Measurements from ENCODE around the gene CTPS1.

Gene CTPS1

GRCh38 chr1:41017141-41018017 lies 37.9 kb downstream of the CTPS1 start:
- Histone ChIP-seq H3K27me3 (ENCODE audit: control insufficient read depth in 1 of 2, insufficient read depth in 2 of 2, low read length in 2 of 2) (no peaks in the 10 kb centered on the region), H3K9me3 (ENCODE audit: low read length) (no peaks in the 10 kb centered on the region), H3K27ac (ENCODE audit: low read depth, low read length) (no peak overlapping the region), H3K36me3 (ENCODE audit: insufficient read depth, low read length) (peaks cover 25% of the 10 kb centered on the region), H3K9ac (ENCODE audit: low read length) (no peak overlapping the region), H3K4me1 (ENCODE audit: insufficient read depth, low read length) (peaks cover 16% of the 10 kb centered on the region), H3K4me3 (ENCODE audit: low read depth in 1 of 2, low read length in 2 of 2) (no peak overlapping the region)

- no peaks in the 10 kb centered on the region for H3K9me3 ChIP-seq (ENCODE audit: low read length)
- no peak overlapping the region for H3K9ac ChIP-seq (ENCODE audit: low read length)
- H3K36me3 ChIP-seq (ENCODE audit: insufficient read depth, low read length): peaks cover 21% of the 10 kb centered on the region
Measured at GRCh38 chr1:41018018-41018410, 38.5 kb downstream of the CTPS1 start.

GRCh38 chr1:41019353-41019745 lies 39.9 kb downstream of the CTPS1 start:
- no peak overlapping the region for H3K4me3 ChIP-seq (ENCODE audit: low read depth in 1 of 2, low read length in 2 of 2)
- peaks cover 13% of the 10 kb centered on the region for H3K36me3 ChIP-seq (ENCODE audit: insufficient read depth, low read length)
- no peaks in the 10 kb centered on the region for H3K9me3 ChIP-seq (ENCODE audit: low read length)
- no peaks in the 10 kb centered on the region for H3K27me3 ChIP-seq (ENCODE audit: control insufficient read depth in 1 of 2, insufficient read depth in 2 of 2, low read length in 2 of 2)
- H3K27ac ChIP-seq (ENCODE audit: low read depth, low read length): no peak overlapping the region
- peaks cover 12% of the 10 kb centered on the region for H3K4me1 ChIP-seq (ENCODE audit: insufficient read depth, low read length)
- H3K9ac ChIP-seq (ENCODE audit: low read length): no peak overlapping the region

More at GRCh38 chr1:41018018-41018410, 38.5 kb downstream of the CTPS1 start:
- Histone ChIP-seq H3K27me3 (ENCODE audit: control insufficient read depth in 1 of 2, insufficient read depth in 2 of 2, low read length in 2 of 2) (no peaks in the 10 kb centered on the region), H3K4me1 (ENCODE audit: insufficient read depth, low read length) (peaks cover 16% of the 10 kb centered on the region), H3K4me3 (ENCODE audit: low read depth in 1 of 2, low read length in 2 of 2) (no peak overlapping the region), H3K27ac (ENCODE audit: low read depth, low read length) (no peak overlapping the region)

- H3K36me3 ChIP-seq (ENCODE audit: insufficient read depth, low read length): peaks cover 12% of the 10 kb centered on the region
- no peak overlapping the region for H3K9ac ChIP-seq (ENCODE audit: low read length)
- H3K27me3 ChIP-seq (ENCODE audit: control insufficient read depth in 1 of 2, insufficient read depth in 2 of 2, low read length in 2 of 2): no peaks in the 10 kb centered on the region
- H3K27ac ChIP-seq (ENCODE audit: low read depth, low read length): no peak overlapping the region
- no peaks in the 10 kb centered on the region for H3K9me3 ChIP-seq (ENCODE audit: low read length)
- no peak overlapping the region for H3K4me3 ChIP-seq (ENCODE audit: low read depth in 1 of 2, low read length in 2 of 2)
- peaks cover 6% of the 10 kb centered on the region for H3K4me1 ChIP-seq (ENCODE audit: insufficient read depth, low read length)
Measured at GRCh38 chr1:41020109-41020576, 40.6 kb downstream of the CTPS1 start.

GRCh38 chr1:41020654-41021053 lies 41.2 kb downstream of the CTPS1 start:
- Histone ChIP-seq H3K9ac (ENCODE audit: low read length) (no peak overlapping the region), H3K27ac (ENCODE audit: low read depth, low read length) (no peak overlapping the region), H3K27me3 (ENCODE audit: control insufficient read depth in 1 of 2, insufficient read depth in 2 of 2, low read length in 2 of 2) (no peaks in the 10 kb centered on the region), H3K36me3 (ENCODE audit: insufficient read depth, low read length) (peaks cover 15% of the 10 kb centered on the region), H3K4me3 (ENCODE audit: low read depth in 1 of 2, low read length in 2 of 2) (no peak overlapping the region), H3K9me3 (ENCODE audit: low read length) (no peaks in the 10 kb centered on the region), H3K4me1 (ENCODE audit: insufficient read depth, low read length) (peaks cover 2% of the 10 kb centered on the region)

GRCh38 chr1:41021526-41022308 lies 42.2 kb downstream of the CTPS1 start, which contains the start of gene SLFNL1:
Gene SLFNL1 (minus strand): TSS chr1:41021725. CDS start chr1:41020660, 1,065 bp downstream.
- H3K9ac ChIP-seq (ENCODE audit: low read length): no peak within 1 kb of the TSS
- no peaks in the 10 kb centered on the region for H3K9me3 ChIP-seq (ENCODE audit: low read length)
- H3K27ac ChIP-seq (ENCODE audit: low read depth, low read length): no peak within 1 kb of the TSS
- H3K27me3 ChIP-seq (ENCODE audit: control insufficient read depth in 1 of 2, insufficient read depth in 2 of 2, low read length in 2 of 2): no peaks in the 10 kb centered on the region
- peaks cover 20% of the 10 kb centered on the region for H3K36me3 ChIP-seq (ENCODE audit: insufficient read depth, low read length)
- no peaks in the 10 kb centered on the region for H3K4me1 ChIP-seq (ENCODE audit: insufficient read depth, low read length)
- H3K4me3 ChIP-seq (ENCODE audit: low read depth in 1 of 2, low read length in 2 of 2): no peak within 1 kb of the TSS

- Histone ChIP-seq H3K9me3 (ENCODE audit: low read length) (no peaks in the 10 kb centered on the region), H3K27ac (ENCODE audit: low read depth, low read length) (no peak overlapping the region), H3K27me3 (ENCODE audit: control insufficient read depth in 1 of 2, insufficient read depth in 2 of 2, low read length in 2 of 2) (no peaks in the 10 kb centered on the region), H3K9ac (ENCODE audit: low read length) (no peak overlapping the region), H3K36me3 (ENCODE audit: insufficient read depth, low read length) (peaks cover 18% of the 10 kb centered on the region), H3K4me3 (ENCODE audit: low read depth in 1 of 2, low read length in 2 of 2) (no peak overlapping the region), H3K4me1 (ENCODE audit: insufficient read depth, low read length) (no peaks in the 10 kb centered on the region)
Measured at GRCh38 chr1:41022424-41022823, 42.9 kb downstream of the CTPS1 start.

- Histone ChIP-seq H3K36me3 (ENCODE audit: insufficient read depth, low read length) (peaks cover 21% of the 10 kb centered on the region), H3K27ac (ENCODE audit: low read depth, low read length) (no peak overlapping the region), H3K9ac (ENCODE audit: low read length) (no peak overlapping the region), H3K27me3 (ENCODE audit: control insufficient read depth in 1 of 2, insufficient read depth in 2 of 2, low read length in 2 of 2) (no peaks in the 10 kb centered on the region), H3K4me1 (ENCODE audit: insufficient read depth, low read length) (no peaks in the 10 kb centered on the region), H3K4me3 (ENCODE audit: low read depth in 1 of 2, low read length in 2 of 2) (no peak overlapping the region), H3K9me3 (ENCODE audit: low read length) (no peaks in the 10 kb centered on the region)
Measured at GRCh38 chr1:41023279-41023990, 43.9 kb downstream of the CTPS1 start.

- Histone ChIP-seq H3K4me1 (ENCODE audit: insufficient read depth, low read length) (no peaks in the 10 kb centered on the region), H3K27me3 (ENCODE audit: control insufficient read depth in 1 of 2, insufficient read depth in 2 of 2, low read length in 2 of 2) (no peaks in the 10 kb centered on the region), H3K36me3 (ENCODE audit: insufficient read depth, low read length) (peaks cover 32% of the 10 kb centered on the region), H3K27ac (ENCODE audit: low read depth, low read length) (no peak overlapping the region), H3K9me3 (ENCODE audit: low read length) (no peaks in the 10 kb centered on the region), H3K4me3 (ENCODE audit: low read depth in 1 of 2, low read length in 2 of 2) (no peak overlapping the region), H3K9ac (ENCODE audit: low read length) (no peak overlapping the region)
Measured at GRCh38 chr1:41024953-41025352, 45.5 kb downstream of the CTPS1 start.

GRCh38 chr1:41025979-41026819 lies 46.7 kb downstream of the CTPS1 start:
- Histone ChIP-seq H3K4me1 (ENCODE audit: insufficient read depth, low read length) (no peaks in the 10 kb centered on the region), H3K4me3 (ENCODE audit: low read depth in 1 of 2, low read length in 2 of 2) (no peak overlapping the region), H3K27ac (ENCODE audit: low read depth, low read length) (no peak overlapping the region), H3K27me3 (ENCODE audit: control insufficient read depth in 1 of 2, insufficient read depth in 2 of 2, low read length in 2 of 2) (no peaks in the 10 kb centered on the region), H3K9ac (ENCODE audit: low read length) (no peak overlapping the region), H3K36me3 (ENCODE audit: insufficient read depth, low read length) (peaks cover 42% of the 10 kb centered on the region), H3K9me3 (ENCODE audit: low read length) (no peaks in the 10 kb centered on the region)
